ENCODE results near the gene DMD. TPM values are rescaled to one million over a fixed set of nuclear protein-coding genes. Genes with fewer than 3 reads are reported as not detected.
"Not testable (repeated sequence)": the region's sequence is repeated elsewhere in the genome, so short reads cannot be mapped to it uniquely, and the experiment has no call there.

DMD gene
- total RNA-seq, 1 donor from 2014 or later = 5.1 TPM

GRCh38 chrX:31679861-31680260 is 1531.5 kb downstream of the DMD start:
- no peak for ATAC-seq

GRCh38 chrX:31670245-31670644 is 1541.1 kb downstream of the DMD start:
- ATAC-seq = no peak

GRCh38 chrX:31665454-31665853 is 1545.9 kb downstream of the DMD start:
- no peak for ATAC-seq

- ATAC-seq = no peak
These were observed 1548.2 kb downstream of the DMD start for GRCh38 chrX:31663172-31663571.

GRCh38 chrX:31661280-31661810 is 1550.0 kb downstream of the DMD start:
- no peak for ATAC-seq

GRCh38 chrX:31658360-31658759 is 1553.0 kb downstream of the DMD start:
- ATAC-seq = no peak

GRCh38 chrX:31656013-31656412 is 1555.3 kb downstream of the DMD start:
- no peak for ATAC-seq

- ATAC-seq = no peak
These were observed 1557.9 kb downstream of the DMD start for GRCh38 chrX:31653422-31653821.

GRCh38 chrX:31652650-31653049 is 1558.7 kb downstream of the DMD start:
- ATAC-seq = no peak

- ATAC-seq = no peak
These were observed 1562.1 kb downstream of the DMD start for GRCh38 chrX:31649201-31649600.

- ATAC-seq = no peak
These were observed 1578.0 kb downstream of the DMD start for GRCh38 chrX:31633349-31633748.

GRCh38 chrX:31629195-31629594 is 1582.2 kb downstream of the DMD start:
- no peak for ATAC-seq

- peak; percentile 59 for ATAC-seq
These were observed 1602.2 kb downstream of the DMD start for GRCh38 chrX:31609130-31609529.

GRCh38 chrX:31608638-31609037 is 1602.7 kb downstream of the DMD start:
- no peak for ATAC-seq

- no peak for ATAC-seq
These were observed 1604.6 kb downstream of the DMD start for GRCh38 chrX:31606771-31607170.

- ATAC-seq = no peak
These were observed 1606.6 kb downstream of the DMD start for GRCh38 chrX:31604629-31605221.

GRCh38 chrX:31603411-31604120 is 1607.8 kb downstream of the DMD start:
- ATAC-seq = no peak

- ATAC-seq = no peak
These were observed 1610.5 kb downstream of the DMD start for GRCh38 chrX:31600823-31601222.

GRCh38 chrX:31593353-31593752 is 1618.0 kb downstream of the DMD start:
- no peak for ATAC-seq

GRCh38 chrX:31591355-31591754 is 1620.0 kb downstream of the DMD start:
- no peak for ATAC-seq

- ATAC-seq = no peak
These were observed 1620.7 kb downstream of the DMD start for GRCh38 chrX:31590581-31591114.

GRCh38 chrX:31589503-31589902 is 1621.8 kb downstream of the DMD start:
- ATAC-seq = no peak

- no peak for ATAC-seq
These were observed 1623.0 kb downstream of the DMD start for GRCh38 chrX:31588355-31588754.

GRCh38 chrX:31583892-31584291 is 1627.5 kb downstream of the DMD start:
- ATAC-seq = not testable (repeated sequence)

Measured in esophagus mucosa (tissue), 1 donor.